HEK293 (cell line): ENCODE data around the gene KSR1.
A peak's percentile ranks its signal among the peaks of the same experiment; 100 is the strongest.
"Not testable (repeated sequence)": the region's sequence is repeated elsewhere in the genome, so short reads cannot be mapped to it uniquely, and the experiment has no call there.

Experiments used
- CTCF ChIA-PET: fragments of 350-600 bp; formaldehyde crosslinking; extraction: SDS; loops from one replicate; lab custom pipeline; 2021; ENCODE audit warnings: antibody characterized with exemption; lab: Yijun Ruan, JAX
- POLR2A ChIA-PET: fragments of 300-600 bp; formaldehyde crosslinking; extraction: SDS; loops from one replicate; lab custom pipeline; 2020; ENCODE audit warnings: antibody characterized with exemption, inconsistent platforms; lab: Yijun Ruan, JAX
- H3K27ac ChIP-seq: fragments of 200-500 bp; sonication (Bioruptor generic); 2 replicates; pipeline ENCODE4 v1.5.1; 2014; ENCODE audit warnings: low read depth, low read length, control low read depth, inconsistent platforms; ENCODE audit errors: extremely low read depth
- H3K36me3 ChIP-seq, 2 experiments: fragments of 200-500 bp in 1 of 2; sonication (Bioruptor generic) in 1 of 2; 1 replicate in 1 of 2; 2 replicates in 1 of 2; pipeline ENCODE4 v1.5.1; 2014 to 2017; ENCODE audit warnings: inconsistent platforms in 2 of 2, low read length in 2 of 2; ENCODE audit not compliant: control insufficient read depth in 2 of 2, insufficient read depth in 1 of 2
- H3K4me1 ChIP-seq: fragments of 200-500 bp; sonication (Bioruptor generic); 2 replicates; pipeline ENCODE4 v1.5.1; 2014; ENCODE audit warnings: mild to moderate bottlenecking, low read length, inconsistent platforms; ENCODE audit not compliant: control insufficient read depth, insufficient read depth
- H3K4me3 ChIP-seq: 2 replicates; pipeline ENCODE4 v1.5.1; 2011; ENCODE audit warnings: low read depth, mild to moderate bottlenecking, control low read depth, low read length, moderate library complexity
- H3K9me3 ChIP-seq: fragments of 200-500 bp; sonication (Bioruptor generic); 2 replicates; pipeline ENCODE4 v1.5.1; 2014; ENCODE audit warnings: low read depth, low read length, inconsistent platforms; ENCODE audit not compliant: control insufficient read depth, insufficient read depth
- OVOL3 ChIP-seq: fragments of 450-650 bp; formaldehyde crosslinking; IDR thresholded peaks from 2 replicates; pipeline ENCODE4 v1.5.1; 2016; ENCODE audit warnings: missing biosample characterization, missing genetic modification characterization
- TRIM28 ChIP-seq: IDR thresholded peaks from 2 replicates; pipeline ENCODE4 v1.6.1; 2011; ENCODE audit warnings: low read length, control low read depth, borderline replicate concordance
- ZNF114 ChIP-seq: fragments of 450-650 bp; formaldehyde crosslinking; IDR thresholded peaks from 2 replicates; pipeline ENCODE4 v1.5.0; 2017; ENCODE audit warnings: missing biosample characterization, missing genetic modification characterization
- ZNF19 ChIP-seq: fragments of 450-650 bp; formaldehyde crosslinking; IDR thresholded peaks from 2 replicates; pipeline ENCODE4; 2016; ENCODE audit warnings: missing biosample characterization, missing genetic modification characterization, low read depth
- ZNF214 ChIP-seq: fragments of 450-650 bp; formaldehyde crosslinking; IDR thresholded peaks from 2 replicates; pipeline ENCODE4 v1.5.1; 2017; ENCODE audit warnings: missing biosample characterization, mild to moderate bottlenecking, missing genetic modification characterization, borderline replicate concordance
- ZNF292 ChIP-seq: fragments of 450-650 bp; formaldehyde crosslinking; IDR thresholded peaks from 2 replicates; pipeline ENCODE4 v1.5.1; 2016; ENCODE audit warnings: low read depth, missing biosample characterization, missing genetic modification characterization, borderline replicate concordance
- ZNF514 ChIP-seq: fragments of 450-650 bp; formaldehyde crosslinking; IDR thresholded peaks from 2 replicates; pipeline ENCODE4 v1.5.1; 2016; ENCODE audit warnings: missing biosample characterization, missing genetic modification characterization
- ZNF560 ChIP-seq: fragments of 450-650 bp; formaldehyde crosslinking; IDR thresholded peaks from 2 replicates; pipeline ENCODE4 v1.5.1; 2017; ENCODE audit warnings: missing biosample characterization, missing genetic modification characterization, borderline replicate concordance
- ZNF654 ChIP-seq: fragments of 450-650 bp; formaldehyde crosslinking; IDR thresholded peaks from 2 replicates; pipeline ENCODE4 v1.5.1; 2016; ENCODE audit warnings: low read depth, missing biosample characterization, missing genetic modification characterization
- ZNF677 ChIP-seq: fragments of 450-650 bp; IDR thresholded peaks from 2 replicates; pipeline ENCODE4 v1.5.0; 2018; ENCODE audit warnings: missing biosample characterization, mild to moderate bottlenecking, missing genetic modification characterization, moderate library complexity
- ZSCAN30 ChIP-seq: fragments of 450-650 bp; IDR thresholded peaks from 2 replicates; pipeline ENCODE4 v1.5.1; 2018; ENCODE audit warnings: missing biosample characterization, mild to moderate bottlenecking, missing genetic modification characterization, moderate library complexity
- TF ChIP-seq, protein P1 (sequence below): fragments of 450-650 bp; formaldehyde crosslinking; conservative IDR thresholded peaks from 2 replicates; pipeline ENCODE4 v1.5.1; 2016; ENCODE audit warnings: low read depth, missing biosample characterization, missing genetic modification characterization
- TF ChIP-seq, protein P2 (sequence below): fragments of 450-650 bp; formaldehyde crosslinking; IDR thresholded peaks from 2 replicates; pipeline ENCODE4 v1.5.1; 2016; ENCODE audit warnings: missing biosample characterization, missing genetic modification characterization

KSR1 gene

GRCh38 chr17:27650836-27651235, 194.6 kb downstream of the KSR1 start (continued):
- TF ChIP-seq, protein P1, sequence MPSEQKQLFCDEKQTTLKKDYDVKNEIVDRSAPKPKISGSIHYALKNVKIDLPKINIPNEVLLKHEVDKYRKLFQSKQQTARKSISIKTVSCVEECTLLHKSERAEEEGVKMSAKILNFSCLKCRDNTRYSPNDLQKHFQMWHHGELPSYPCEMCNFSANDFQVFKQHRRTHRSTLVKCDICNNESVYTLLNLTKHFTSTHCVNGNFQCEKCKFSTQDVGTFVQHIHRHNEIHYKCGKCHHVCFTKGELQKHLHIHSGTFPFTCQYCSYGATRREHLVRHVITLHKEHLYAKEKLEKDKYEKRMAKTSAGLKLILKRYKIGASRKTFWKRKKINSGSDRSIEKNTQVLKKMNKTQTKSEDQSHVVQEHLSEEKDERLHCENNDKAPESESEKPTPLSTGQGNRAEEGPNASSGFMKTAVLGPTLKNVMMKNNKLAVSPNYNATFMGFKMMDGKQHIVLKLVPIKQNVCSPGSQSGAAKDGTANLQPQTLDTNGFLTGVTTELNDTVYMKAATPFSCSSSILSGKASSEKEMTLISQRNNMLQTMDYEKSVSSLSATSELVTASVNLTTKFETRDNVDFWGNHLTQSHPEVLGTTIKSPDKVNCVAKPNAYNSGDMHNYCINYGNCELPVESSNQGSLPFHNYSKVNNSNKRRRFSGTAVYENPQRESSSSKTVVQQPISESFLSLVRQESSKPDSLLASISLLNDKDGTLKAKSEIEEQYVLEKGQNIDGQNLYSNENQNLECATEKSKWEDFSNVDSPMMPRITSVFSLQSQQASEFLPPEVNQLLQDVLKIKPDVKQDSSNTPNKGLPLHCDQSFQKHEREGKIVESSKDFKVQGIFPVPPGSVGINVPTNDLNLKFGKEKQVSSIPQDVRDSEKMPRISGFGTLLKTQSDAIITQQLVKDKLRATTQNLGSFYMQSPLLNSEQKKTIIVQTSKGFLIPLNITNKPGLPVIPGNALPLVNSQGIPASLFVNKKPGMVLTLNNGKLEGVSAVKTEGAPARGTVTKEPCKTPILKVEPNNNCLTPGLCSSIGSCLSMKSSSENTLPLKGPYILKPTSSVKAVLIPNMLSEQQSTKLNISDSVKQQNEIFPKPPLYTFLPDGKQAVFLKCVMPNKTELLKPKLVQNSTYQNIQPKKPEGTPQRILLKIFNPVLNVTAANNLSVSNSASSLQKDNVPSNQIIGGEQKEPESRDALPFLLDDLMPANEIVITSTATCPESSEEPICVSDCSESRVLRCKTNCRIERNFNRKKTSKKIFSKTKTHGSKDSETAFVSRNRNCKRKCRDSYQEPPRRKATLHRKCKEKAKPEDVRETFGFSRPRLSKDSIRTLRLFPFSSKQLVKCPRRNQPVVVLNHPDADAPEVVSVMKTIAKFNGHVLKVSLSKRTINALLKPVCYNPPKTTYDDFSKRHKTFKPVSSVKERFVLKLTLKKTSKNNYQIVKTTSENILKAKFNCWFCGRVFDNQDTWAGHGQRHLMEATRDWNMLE (tag by site-specific recombination) = no peak

GRCh38 chr17:27651411-27652345, 195.4 kb downstream of the KSR1 start:
- POLR2A ChIA-PET = no interaction called here
- no peak overlapping the region for H3K27ac ChIP-seq
- H3K4me3 ChIP-seq = no peak overlapping the region
- TF ChIP-seq ZSCAN30 (tag by site-specific recombination) (peak; percentile 80), OVOL3 (tag by site-specific recombination) (no peak), ZNF677 (tag by site-specific recombination) (no peak), ZNF214 (no peak), TRIM28 (no peak), ZNF19 (no peak), ZNF560 (no peak), ZNF654 (tag by site-specific recombination) (peak; percentile 32; the same call in 1 of the 2 replicates), ZNF114 (tag by site-specific recombination) (no peak), ZNF292 (tag by site-specific recombination) (no peak), ZNF514 (tag by site-specific recombination) (no peak)
- TF ChIP-seq, protein P2, sequence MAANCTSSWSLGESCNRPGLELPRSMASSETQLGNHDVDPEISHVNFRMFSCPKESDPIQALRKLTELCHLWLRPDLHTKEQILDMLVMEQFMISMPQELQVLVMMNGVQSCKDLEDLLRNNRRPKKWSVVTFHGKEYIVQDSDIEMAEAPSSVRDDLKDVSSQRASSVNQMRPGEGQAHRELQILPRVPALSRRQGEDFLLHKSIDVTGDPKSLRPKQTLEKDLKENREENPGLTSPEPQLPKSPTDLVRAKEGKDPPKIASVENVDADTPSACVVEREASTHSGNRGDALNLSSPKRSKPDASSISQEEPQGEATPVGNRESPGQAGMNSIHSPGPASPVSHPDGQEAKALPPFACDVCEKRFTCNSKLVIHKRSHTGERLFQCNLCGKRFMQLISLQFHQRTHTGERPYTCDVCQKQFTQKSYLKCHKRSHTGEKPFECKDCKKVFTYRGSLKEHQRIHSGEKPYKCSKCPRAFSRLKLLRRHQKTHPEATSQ (tag by site-specific recombination) = no peak
- no peaks in the 10 kb centered on the region for H3K4me1 ChIP-seq
- CTCF ChIA-PET = interaction anchor here (0.6 to 11.6 kb wide), 39 partner anchors 8 to 736 kb away, joined by 3 to 278 read pairs (median 4); no protein-coding TSS in a partner anchor
- no peaks in the 10 kb centered on the region for H3K36me3 ChIP-seq
- H3K9me3 ChIP-seq = no peaks in the 10 kb centered on the region

- CTCF ChIA-PET = interaction anchor here (1.1 to 11.6 kb wide), 13 partner anchors 11 to 459 kb away, joined by 3 to 278 read pairs (median 10); no protein-coding TSS in a partner anchor
- H3K4me3 ChIP-seq, H3K9me3 ChIP-seq, H3K4me1 ChIP-seq, POLR2A ChIA-PET, H3K27ac ChIP-seq, H3K36me3 ChIP-seq: not testable (repeated sequence)
Observed at GRCh38 chr17:27653449-27653971, 197.3 kb downstream of the KSR1 start.
